Stimulated activated CD8-positive, alpha-beta memory T cell treated with anti-CD3 and anti-CD28 coated beads, Interleukin-4, amount 100 ng/mL, for 48 hours (primary cell): ENCODE results near the gene AP1M1.
A peak's percentile ranks its signal among the peaks of the same experiment; 100 is the strongest.
"Not testable (repeated sequence)": the region's sequence is repeated elsewhere in the genome, so short reads cannot be mapped to it uniquely, and the experiment has no call there.

Experiments used
- DNase-seq: peaks from one replicate; pipeline ENCODE4 v3.0.0-alpha.2; 2020

AP1M1 gene

DNA sequence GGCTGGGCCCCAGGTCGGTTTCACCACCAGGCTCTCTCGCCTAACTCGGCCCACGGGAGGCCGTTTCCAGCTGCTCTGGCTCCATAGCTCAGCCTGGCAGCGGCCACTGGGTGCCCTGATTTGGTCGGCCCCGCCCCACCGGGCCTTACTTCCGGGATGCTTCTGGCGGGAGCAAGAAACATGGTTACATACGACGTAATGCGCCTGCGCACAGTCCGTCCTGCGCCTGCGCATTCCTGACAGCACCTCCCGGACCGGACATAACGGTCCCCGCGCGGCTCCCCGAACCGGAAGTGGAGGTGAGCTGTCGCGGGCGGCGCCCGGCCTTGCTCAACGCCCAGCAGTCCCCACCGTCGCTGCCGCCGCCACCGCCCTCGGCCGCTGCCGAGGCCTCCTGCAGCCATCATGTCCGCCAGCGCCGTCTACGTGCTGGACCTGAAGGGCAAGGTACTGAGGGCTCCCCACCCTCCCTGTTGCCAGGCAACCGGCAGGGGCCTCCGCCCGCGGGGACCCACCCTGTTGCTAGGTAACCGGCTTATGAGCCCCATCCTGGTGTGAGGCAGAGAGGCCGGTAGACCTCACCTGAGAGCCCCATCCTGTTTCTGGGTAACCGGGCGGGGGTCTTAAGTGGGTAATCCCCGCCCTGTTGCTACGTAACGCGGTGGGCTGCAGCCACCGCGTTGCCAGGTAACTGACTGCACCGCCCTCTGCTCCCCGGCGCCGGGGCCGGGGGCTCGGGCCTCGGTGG is at the start of gene AP1M1:
Gene AP1M1 (plus strand): TSS at position 290 of the 748 bp plus-strand sequence. CDS start 116 bp downstream, at position 406.
- DNase-seq = peak; percentile 99

DNA sequence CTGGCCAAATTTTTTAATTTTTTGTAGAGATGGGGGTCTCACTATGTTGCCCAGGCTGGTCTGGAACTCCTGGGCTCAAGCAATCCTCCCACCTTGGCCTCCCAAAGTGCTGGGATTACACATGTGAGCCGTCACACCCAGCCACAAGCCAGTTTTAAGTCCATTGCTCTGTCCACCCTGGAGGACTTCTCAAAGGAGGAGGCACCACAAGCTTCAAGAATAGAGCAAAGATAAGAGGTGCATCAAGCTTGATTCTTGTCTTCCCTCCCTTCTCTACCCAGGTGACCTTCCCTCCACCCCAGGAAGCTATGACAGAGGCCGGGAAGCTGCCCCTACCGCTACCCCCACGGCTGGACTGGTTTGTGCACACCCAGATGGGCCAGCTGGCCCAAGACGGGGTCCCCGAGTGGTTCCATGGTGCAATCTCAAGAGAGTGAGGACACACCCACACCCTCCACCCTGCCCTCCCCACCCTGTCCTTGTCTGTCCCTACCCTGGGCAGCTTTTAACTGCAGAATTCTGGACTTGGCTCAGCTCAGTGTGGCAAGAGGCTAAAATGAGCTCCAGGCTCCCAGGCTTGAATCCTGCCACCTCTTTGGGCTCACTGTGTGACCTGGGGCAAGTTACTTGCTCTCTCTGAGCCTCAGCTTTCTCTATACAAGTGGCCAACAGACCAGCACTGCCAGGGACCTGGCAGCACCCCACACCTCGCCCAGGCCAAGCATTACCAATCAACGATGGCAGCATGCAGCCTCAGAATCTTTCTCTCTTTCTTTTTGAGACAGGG is 49.1 kb upstream of the AP1M1 start:
- DNase-seq = no peak

GRCh38 chr19:16153582-16154336 is 44.0 kb upstream of the AP1M1 start:
- DNase-seq = no peak

GRCh38 chr19:16154557-16154956 is 43.2 kb upstream of the AP1M1 start:
- DNase-seq = no peak

- DNase-seq = no peak
Measured at GRCh38 chr19:16155128-16155527, 42.6 kb upstream of the AP1M1 start.

- DNase-seq = no peak
Measured at GRCh38 chr19:16156904-16157303, 40.8 kb upstream of the AP1M1 start.

- DNase-seq = no peak
Measured at GRCh38 chr19:16157601-16158000, 40.1 kb upstream of the AP1M1 start.

GRCh38 chr19:16159655-16160054 is 38.1 kb upstream of the AP1M1 start:
- no peak for DNase-seq

DNA sequence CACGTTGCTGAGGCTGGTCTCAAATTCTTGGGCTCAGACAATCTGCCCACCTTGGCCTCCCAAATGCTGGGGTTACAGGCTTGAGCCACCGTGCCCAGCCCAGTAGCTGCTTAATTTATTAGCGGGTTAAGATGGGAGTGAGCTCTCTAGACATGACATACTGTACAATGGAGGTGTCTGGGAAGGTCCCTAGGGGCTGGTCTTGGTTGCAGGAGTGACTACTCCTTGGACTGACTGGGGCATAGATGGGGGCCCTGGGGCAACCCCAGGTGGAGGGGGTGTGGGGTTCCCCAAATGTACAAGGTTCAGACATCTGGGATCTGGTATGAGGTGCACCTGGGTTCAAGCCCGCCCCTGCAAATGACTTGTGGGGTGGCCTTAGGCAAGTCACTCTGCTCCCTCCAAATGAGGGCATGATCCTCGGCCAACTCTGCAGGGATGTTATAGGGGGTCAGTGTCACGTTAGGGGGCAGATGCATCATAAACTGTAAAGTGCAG is 37.2 kb upstream of the AP1M1 start:
- no peak for DNase-seq

GRCh38 chr19:16160943-16161560 is 36.7 kb upstream of the AP1M1 start:
- DNase-seq = peak; percentile 75

- DNase-seq = peak; percentile 59
Measured at GRCh38 chr19:16161840-16162239, 35.9 kb upstream of the AP1M1 start.

DNA sequence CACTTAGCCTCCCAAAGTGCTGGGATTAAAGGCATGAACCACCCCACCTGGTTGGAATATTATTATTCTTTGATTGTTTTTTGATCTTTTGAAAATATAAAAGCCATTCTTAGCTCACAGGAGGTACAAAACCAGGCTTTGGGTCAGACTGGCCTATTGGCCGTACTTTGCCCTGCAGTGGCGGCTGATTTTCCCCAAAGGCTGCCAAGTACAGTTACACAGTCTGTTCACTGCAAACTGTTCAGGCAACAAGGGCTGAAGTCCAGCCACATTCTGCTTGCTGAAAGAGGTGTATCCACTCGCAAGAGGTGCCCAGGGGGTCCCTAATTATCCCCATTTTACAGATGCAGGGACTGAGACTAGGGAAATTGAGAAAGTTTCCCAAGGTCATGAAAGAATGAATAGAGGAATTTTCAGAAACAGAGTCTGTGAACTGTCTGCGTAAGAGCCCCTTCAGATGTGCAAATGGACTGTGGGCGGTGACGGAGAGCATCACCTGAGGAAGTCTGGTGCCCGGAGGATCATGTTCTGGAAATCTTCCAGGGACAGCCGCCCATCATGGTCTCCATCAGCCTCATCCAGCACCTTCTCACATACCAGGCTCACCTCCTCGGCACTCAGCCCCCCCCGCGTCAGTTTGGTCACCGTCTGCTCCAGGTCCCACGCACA is 33.4 kb upstream of the AP1M1 start:
- DNase-seq = no peak

DNA sequence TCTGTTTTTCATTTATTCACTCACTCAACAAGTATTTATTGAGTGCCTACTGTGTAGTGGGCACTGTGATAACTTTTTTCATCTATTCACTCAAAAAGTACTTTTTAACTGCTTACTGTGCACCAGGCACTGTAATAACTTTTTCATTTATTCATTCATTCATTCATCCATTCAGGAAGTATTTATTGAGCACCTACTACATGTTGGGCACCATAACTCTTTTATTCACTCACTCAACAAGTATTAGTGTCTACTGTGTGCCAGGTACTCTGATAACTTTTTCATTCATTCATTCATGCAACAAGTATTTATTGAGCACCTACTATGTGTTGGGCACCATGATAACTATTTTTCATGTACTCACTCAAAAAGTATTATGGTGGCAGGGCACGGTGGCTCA is 31.3 kb upstream of the AP1M1 start:
- no peak for DNase-seq

DNA sequence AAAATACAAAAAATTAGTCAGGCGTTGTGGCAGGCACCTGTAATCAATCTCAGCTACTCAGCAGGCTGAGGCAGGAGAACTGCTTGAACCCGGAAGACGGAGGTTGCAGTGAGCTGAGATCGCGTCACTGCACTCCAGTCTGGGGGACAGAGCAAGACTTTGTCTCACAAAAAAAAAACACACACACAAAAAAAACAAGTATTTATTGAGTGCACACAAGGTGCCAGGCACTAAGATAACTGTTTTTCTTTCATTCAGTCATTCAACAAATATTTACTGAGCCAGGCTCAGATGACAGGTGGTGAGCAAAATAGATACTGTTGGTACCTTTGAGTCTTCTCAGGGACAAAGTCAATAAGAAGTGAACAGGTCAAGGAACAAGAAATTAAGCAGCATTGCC is 30.7 kb upstream of the AP1M1 start:
- no peak for DNase-seq

- DNase-seq = no peak
Measured at GRCh38 chr19:16168465-16169081, 29.1 kb upstream of the AP1M1 start.

DNA sequence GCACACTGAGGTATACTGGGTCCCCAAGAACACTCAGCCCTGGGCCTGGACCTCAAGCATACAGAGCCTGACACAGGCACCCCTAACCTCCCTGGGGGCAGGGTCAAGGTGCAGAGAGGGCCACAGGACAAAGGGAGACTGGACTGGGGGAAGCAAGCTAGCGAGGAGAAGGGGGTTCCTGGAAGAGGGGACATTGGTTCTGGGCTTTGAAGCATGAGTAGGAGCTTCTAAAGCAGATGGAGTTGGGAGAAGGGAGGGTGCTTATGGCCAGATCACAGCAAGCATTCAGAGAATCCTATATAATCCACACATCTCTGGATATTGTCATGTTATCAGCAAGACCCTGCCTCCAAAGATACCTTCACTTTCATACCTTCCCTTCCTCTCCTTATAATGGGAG is 27.6 kb upstream of the AP1M1 start:
- no peak for DNase-seq

DNA sequence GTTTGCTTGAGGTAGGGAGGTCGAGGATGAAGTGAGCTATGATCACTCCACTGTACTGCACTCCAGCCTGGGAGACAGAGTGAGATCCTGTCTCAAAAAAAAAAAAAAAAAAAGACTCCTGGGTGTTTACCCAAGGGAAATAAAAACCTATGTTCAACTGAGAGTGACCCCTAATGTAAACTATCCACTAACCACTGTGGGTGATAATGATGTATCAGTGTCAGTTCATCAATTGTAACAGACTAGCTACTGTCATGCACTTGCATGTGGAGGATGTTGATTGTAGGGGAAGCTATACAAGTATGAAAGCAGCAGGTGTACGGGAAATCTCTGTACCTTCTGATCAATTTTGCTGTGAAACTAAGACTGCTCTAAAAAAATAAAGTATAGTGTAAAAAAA is 21.8 kb upstream of the AP1M1 start:
- DNase-seq = no peak

DNA sequence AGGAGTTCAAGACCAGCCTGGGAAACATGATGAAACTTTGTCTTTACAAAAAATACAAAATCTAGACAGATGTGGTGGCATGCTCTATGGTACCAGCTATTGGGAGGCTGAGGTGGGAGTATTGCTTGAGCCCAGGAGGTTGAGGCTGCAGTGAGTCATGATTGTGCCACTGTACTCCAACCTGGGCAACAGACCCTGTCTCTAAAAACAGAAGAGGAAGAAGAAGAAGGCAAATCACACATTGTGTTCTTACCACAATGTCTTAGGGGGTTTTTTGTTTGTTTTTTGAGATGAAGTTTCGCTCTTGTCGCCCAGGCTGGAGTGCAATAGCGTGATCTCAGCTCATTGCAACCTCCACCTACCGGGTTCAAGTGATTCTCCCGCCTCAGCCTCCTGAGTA is 18.8 kb upstream of the AP1M1 start:
- DNase-seq = not testable (repeated sequence)

DNA sequence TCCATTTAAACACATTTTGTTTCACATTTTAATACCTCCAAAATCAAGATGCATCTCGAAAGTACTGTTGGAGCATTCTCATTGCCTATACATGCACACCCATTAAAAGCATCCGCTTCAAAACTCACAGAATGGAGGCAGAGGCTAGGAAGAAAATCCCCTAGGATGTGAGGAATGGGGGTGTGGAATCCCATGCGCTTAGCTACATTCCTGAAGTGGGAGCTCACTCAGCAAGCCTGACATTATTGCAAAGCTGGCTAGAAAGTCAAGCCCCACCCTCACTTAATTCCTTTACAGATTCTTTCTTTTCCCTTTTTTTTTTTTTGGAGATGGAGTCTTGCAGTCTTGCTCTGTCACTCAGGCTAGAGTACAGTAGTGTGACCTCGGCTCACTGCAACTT is 17.1 kb upstream of the AP1M1 start:
- no peak for DNase-seq

DNA sequence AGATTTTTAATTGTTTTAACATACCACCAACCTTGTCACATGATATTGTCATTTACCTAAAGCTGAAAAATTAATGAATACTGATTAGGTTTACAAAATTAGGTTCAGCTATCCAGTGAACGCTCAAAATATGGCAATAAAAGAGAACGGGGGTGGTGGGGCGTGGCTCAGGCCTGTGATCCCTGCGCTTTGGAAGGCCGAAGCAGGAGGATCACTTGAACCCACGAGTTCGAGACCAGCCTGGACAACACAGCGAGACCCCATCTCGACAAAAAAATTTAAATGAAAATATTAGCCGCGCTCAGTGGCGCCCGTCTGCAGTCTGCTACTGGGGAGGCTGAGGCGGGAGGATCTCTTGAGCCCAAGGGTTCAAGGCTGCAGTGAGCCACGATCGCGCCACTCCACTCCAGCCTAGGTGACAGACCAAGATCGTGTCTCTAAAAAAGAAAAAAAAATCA is 13.0 kb upstream of the AP1M1 start:
- no peak for DNase-seq

GRCh38 chr19:16185123-16185767 is 12.5 kb upstream of the AP1M1 start, which contains the start of gene FAM32A:
Gene FAM32A (plus strand): TSS chr19:16185410. CDS start chr19:16185443, 33 bp downstream.
- DNase-seq = peak; percentile 99
